Suppressor macrophage treated with lipopolysaccharide for 4 hours (primary cell): ENCODE data around the gene HTR2A.
A peak's percentile ranks its signal among the peaks of the same experiment; 100 is the strongest.

Experiments
- DNase-seq: peaks from one replicate; pipeline ENCODE4 v3.0.0-alpha.2; 2020

Gene HTR2A

GRCh38 chr13:46804391-46804815 lies 92.5 kb downstream of the HTR2A start:
- no peak for DNase-seq

GRCh38 chr13:46803586-46803985 lies 93.3 kb downstream of the HTR2A start:
- DNase-seq: no peak

- DNase-seq: no peak
These were observed 95.0 kb downstream of the HTR2A start for GRCh38 chr13:46801858-46802257.

GRCh38 chr13:46799139-46799538 lies 97.7 kb downstream of the HTR2A start:
- DNase-seq: no peak

GRCh38 chr13:46797501-46798237 lies 99.2 kb downstream of the HTR2A start:
- DNase-seq: no peak

GRCh38 chr13:46796515-46797474 lies 100.1 kb downstream of the HTR2A start, which contains the start of gene ESD:
Gene ESD (minus strand): TSS chr13:46797161. CDS start chr13:46791413, 5,748 bp downstream.
- DNase-seq: peak; percentile 91

- no peak for DNase-seq
These were observed 100.7 kb downstream of the HTR2A start for GRCh38 chr13:46796129-46796514.

GRCh38 chr13:46795321-46795720 lies 101.5 kb downstream of the HTR2A start:
- no peak for DNase-seq

GRCh38 chr13:46783504-46783903 lies 113.3 kb downstream of the HTR2A start:
- DNase-seq: no peak

- no peak for DNase-seq
These were observed 114.2 kb downstream of the HTR2A start for GRCh38 chr13:46782691-46783090.

- no peak for DNase-seq
These were observed 114.8 kb downstream of the HTR2A start for GRCh38 chr13:46782066-46782465.
